HCEC 1CT (cell line): ENCODE data around the gene RPP25L.

ENCODE experiments used
- DNase-seq: peaks from one replicate; pipeline ENCODE4 v3.0.0-alpha.2; 2017

Gene RPP25L

DNA sequence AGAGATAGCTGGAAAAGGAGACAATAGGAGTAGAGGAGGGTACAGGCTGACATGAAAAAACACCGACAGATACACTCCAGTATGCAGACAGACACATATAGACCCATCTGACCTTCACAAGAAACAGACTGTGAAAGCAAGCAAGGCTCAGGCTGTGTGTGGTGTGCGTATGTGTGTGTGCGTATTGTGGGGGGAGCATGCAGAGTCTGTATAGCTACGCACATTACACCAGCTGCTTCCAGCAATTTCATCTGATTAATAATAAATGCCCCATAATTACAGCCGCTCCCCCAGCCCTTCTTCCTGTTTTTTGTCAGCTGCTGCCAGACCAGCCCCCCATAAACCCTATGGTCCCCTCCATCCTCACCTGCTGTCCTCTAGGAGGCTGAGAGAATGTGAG, 29.1 kb downstream of the RPP25L start:
- DNase-seq, result no peak

DNA sequence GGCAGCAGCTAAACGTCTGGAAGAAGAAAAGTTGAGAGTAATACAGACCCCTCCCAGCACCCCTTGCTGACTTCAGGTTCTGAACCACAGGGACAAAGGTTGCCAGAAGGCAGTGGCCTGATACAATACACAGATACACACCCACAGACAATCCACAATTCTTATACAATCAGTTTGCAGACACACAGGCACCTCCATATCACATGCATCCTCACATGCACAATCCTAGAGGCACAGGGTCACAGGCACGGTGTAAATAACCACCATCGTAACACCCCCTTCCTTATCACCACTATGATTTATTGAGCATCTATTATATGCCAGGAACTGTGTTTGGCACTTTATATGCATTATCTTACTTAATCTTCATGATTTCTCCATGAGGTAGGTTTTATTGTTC, 30.6 kb downstream of the RPP25L start:
- no peak for DNase-seq

DNA sequence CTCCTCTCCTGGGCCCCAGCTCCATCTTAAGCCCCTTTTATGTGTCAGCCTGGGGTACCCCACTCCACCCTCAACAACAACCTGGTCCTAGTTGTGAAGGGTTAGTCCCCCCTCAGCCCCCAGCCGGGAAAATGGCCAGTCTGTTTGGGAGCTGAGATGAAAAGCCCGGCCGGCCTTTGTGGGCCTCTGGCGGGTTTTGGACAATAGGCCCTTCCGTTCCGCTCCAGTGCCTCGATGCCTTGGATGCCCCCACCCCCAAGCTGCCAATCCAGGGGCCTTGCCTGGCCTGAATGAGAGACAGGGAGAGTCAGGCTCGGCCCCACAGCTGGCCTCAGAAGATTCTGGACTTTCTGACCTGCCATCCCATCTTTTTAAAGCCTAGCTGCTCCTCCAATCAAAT, 31.5 kb downstream of the RPP25L start:
- no peak for DNase-seq

DNA sequence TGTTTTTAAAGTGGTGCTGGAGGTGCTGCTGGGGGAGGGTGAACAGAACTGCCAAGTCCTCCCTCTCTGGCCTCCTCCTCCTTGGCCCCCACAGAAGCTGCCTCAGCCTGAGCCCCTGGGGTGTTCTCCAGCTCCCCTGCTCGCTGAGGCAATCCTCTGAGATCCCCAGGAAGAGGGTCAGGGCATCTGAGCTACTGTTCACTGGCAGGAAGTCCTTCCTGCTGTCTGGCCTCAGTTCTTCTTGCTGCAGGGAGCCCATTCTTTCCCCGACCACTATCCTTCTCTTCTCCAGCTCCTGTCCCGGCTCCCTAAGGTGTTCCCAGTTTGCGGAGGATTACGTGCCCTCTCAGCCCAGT, 32.1 kb downstream of the RPP25L start:
- DNase-seq, result no peak

GRCh38 chr9:34579104-34579807, 32.6 kb downstream of the RPP25L start:
- no peak for DNase-seq

GRCh38 chr9:34578241-34579103, 33.4 kb downstream of the RPP25L start:
- DNase-seq, result no peak

DNA sequence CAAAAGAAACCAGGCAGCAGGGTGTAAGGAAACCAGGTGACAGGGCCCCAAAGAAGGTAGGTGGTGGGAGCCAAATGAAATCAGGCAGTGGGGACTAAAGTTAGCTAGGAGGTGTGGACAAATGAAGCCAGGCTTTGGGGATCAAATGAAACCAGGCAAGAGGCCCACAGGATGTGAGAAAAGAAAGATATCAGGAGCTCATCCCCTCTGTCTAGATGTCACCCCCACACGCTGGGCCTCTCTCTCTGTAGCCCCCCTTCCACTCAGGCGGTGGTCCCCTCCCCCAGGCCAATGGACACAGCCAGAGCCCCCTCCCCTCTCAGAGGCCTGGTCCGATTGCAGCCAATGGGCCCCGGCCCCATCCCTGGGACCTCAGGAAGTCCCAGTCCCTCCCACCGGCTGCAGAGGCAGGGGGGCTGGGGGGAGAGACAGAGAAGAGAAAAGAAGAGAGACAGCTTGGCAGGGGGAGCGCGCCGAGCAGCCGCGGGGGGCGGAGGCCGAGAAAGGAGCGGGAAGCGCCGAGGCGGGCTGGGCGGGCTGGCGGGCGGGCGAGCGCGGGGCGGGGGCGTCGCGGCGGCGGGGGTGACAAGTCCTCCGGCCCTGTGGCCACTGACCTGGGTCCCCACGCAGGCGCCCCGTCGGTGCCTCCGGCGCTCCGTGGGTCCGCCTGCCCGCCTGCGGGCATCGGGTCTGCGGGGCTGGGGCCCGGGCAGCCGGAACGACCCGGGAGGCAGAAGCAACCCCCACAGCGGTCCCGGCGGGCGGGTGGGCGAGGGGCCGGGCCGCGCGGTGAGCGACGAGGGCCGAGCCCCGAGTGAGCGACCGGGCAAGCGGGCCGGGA, 34.3 kb downstream of the RPP25L start:
- DNase-seq, result no peak

GRCh38 chr9:34576597-34577399, 35.1 kb downstream of the RPP25L start:
- no peak for DNase-seq

GRCh38 chr9:34575862-34576596, 35.9 kb downstream of the RPP25L start:
- DNase-seq, result no peak

- DNase-seq, result no peak
Observed at GRCh38 chr9:34575241-34575640, 36.7 kb downstream of the RPP25L start.

GRCh38 chr9:34574571-34574970, 37.3 kb downstream of the RPP25L start:
- no peak for DNase-seq

DNA sequence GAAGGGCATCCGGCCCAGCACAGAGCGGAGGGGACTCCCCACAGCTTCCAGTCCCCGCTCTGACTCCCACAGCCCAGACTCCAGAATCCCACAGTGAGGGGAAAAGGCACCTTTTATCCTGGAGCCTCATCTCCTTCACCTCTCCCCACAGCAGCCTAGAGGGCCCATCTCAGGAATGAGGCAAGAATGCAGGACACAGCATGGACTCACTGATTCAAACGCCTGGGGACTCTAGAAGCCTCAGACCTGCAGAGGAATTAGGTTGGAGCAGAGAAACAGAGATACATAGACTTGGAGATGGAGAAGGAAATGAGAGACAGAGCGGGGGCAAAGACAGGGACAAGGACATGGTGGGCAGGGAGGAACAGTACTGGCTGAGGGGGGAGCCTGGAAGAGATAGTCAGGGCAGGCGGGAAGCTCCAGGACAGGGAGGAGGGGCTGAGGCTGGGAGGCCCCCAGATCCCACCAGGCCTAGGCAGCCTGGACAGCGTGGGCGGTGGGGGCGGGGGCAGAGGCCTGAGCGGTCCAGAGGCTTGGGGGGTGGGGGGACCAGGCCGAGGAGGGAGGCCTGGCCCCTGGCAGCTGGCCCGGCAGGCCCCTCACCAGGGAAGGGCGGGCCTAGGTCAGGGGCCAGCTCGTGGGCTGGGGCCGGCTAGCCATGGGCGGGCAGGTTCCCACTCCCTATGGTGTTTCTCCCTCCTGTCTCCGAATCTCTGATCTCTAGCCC, 38.1 kb downstream of the RPP25L start:
- DNase-seq, result no peak

GRCh38 chr9:34572628-34573027, 39.3 kb downstream of the RPP25L start:
- no peak for DNase-seq

DNA sequence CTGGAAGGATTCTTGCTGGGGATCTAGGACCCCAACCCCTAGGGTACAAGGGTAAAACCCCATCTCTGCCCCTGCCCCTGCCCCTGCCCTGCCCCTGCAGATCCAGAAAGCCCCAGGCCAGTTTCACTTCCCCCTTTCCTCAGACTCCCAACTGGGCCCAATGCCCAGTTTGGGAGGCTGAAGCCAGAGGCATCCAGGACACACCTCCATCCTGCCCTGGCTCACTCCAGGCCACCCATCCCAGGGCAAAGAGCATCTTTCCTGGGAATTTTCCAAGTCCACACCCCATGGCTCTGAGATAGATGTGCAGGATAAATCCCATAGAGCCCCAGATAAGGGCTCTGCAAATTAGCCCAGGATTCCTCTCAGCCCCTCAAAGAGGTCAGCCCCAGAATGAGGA, 39.8 kb downstream of the RPP25L start:
- no peak for DNase-seq

GRCh38 chr9:34571481-34571810, 40.5 kb downstream of the RPP25L start:
- DNase-seq, result no peak

DNA sequence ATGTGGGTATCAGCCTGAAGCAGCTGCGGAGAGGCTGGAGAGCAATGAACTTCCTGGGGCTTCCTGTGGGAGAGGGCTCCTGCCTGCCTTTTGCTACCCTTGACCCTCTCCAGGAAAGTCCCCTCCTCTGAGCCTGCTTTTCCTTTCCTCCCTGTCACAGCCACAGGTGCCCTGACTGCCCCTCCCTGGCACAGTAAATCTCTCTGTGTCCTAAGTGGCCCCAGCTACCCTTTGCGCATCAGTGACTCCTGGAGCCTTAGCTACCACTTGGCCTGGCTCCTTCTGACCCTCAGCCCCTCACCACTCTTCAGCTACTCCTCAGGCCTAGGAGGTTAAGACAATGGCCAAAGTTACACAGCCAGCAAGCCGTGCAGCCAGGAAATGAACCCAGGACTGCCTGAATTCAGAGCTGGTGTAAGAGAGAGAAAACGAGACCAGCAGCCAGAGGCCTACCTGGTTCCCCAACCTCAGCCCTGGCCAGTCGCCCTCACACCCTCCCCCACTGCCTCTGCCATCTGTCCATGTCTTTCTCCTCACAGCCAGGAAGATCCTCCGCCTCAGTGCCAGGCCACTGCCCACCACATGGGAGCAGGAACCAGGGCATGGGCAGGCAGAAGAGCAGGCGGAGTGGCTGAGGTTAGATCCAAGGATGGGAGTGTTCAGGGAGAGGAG, 41.0 kb downstream of the RPP25L start:
- no peak for DNase-seq

DNA sequence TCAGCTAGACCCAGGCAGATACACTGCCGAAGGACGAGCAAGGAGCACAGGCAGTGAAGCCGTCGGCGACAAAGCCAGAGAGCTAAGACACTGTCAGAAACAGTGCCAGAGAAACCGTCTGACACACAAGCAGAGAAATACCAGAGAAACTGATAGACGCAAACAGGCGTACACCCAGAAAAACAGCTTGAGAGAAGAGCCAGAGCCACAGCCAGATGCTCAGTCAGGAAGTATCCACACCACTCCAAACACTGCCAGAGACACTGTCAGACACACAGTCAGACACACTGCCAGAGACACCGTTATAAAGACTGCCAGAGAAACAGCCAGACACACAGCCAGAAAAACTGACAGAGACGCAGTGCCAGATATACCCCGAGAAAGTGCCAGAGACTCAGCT, 41.5 kb downstream of the RPP25L start:
- DNase-seq, result no peak

GRCh38 chr9:34568774-34569173, 43.1 kb downstream of the RPP25L start:
- no peak for DNase-seq

- no peak for DNase-seq
Observed at GRCh38 chr9:34568133-34568532, 43.8 kb downstream of the RPP25L start.

GRCh38 chr9:34566972-34567371, 44.9 kb downstream of the RPP25L start:
- DNase-seq, result no peak

DNA sequence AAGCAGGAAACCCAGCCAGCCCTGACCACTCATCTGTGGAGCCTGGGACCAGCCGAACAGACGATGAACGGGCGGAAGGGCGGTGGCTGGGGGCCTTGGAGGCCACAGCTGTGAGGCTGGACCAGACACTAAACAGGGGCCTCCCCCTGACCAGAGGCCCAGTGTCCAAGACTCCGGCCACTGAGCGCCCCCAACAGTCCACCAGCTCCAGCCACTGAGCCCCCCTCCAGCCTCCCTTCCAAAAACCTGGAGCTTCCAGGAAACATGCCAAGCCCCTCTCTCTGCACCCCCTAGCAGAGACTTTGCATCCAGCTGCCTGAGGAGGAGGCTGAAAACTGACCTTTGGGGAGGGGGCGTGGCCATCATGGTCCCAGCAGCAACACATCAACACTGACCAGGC, 45.6 kb downstream of the RPP25L start:
- DNase-seq, result no peak
